Mesendoderm (in vitro differentiated cells): Measurements from ENCODE around the gene KRT15.

Experiments used
- DNase-seq: peaks from one replicate; pipeline ENCODE4 v3.0.0; 2013
- H2AK5ac ChIP-seq: 2 replicates; pipeline ENCODE4 v1.6.1; 2013; ENCODE audit warnings: low read length, inconsistent platforms
- H2BK120ac ChIP-seq: 2 replicates; pipeline ENCODE4 v1.6.1; 2013; ENCODE audit warnings: low read depth, mild to moderate bottlenecking, low read length, moderate library complexity, mixed read lengths
- H2BK15ac ChIP-seq: replicated peaks from 2 replicates; pipeline ENCODE4 v1.6.1; 2013; ENCODE audit warnings: low read depth, mild to moderate bottlenecking, moderate library complexity
- H2BK5ac ChIP-seq: 2 replicates; pipeline ENCODE4 v1.6.1; 2013; ENCODE audit warnings: low read length, inconsistent platforms
- H3K18ac ChIP-seq: 2 replicates; pipeline ENCODE4 v1.6.1; 2013; ENCODE audit warnings: mild to moderate bottlenecking, low read length, mixed read lengths
- H3K23ac ChIP-seq: one replicate; pipeline ENCODE4 v1.6.1; 2013; ENCODE audit warnings: low read length
- H3K27ac ChIP-seq: 2 replicates; pipeline ENCODE4 v1.5.1; 2013; ENCODE audit warnings: low read depth, mild to moderate bottlenecking, inconsistent platforms, low read length, moderate library complexity
- H3K27me3 ChIP-seq: 2 replicates; pipeline ENCODE4 v1.6.1; 2013; ENCODE audit warnings: low read length, control low read depth, mild to moderate bottlenecking, inconsistent platforms; ENCODE audit not compliant: insufficient read depth, poor library complexity
- H3K36me3 ChIP-seq: 2 replicates; pipeline ENCODE4 v1.6.1; 2013; ENCODE audit warnings: low read length, inconsistent platforms; ENCODE audit not compliant: control insufficient read depth, insufficient read depth
- H3K4ac ChIP-seq: one replicate; pipeline ENCODE4 v1.6.1; 2013; ENCODE audit warnings: low read depth, mild to moderate bottlenecking, low read length, moderate library complexity
- H3K4me1 ChIP-seq: 2 replicates; pipeline ENCODE4 v1.6.1; 2013; ENCODE audit warnings: low read depth, low read length, inconsistent platforms; ENCODE audit not compliant: control insufficient read depth
- H3K4me2 ChIP-seq: 2 replicates; pipeline ENCODE4 v1.6.1; 2013; ENCODE audit warnings: low read length
- H3K4me3 ChIP-seq: 2 replicates; pipeline ENCODE4 v1.5.1; 2013; ENCODE audit warnings: mild to moderate bottlenecking, low read length
- H3K56ac ChIP-seq: one replicate; pipeline ENCODE4 v1.6.1; 2013; ENCODE audit warnings: low read length
- H3K79me1 ChIP-seq: 2 replicates; pipeline ENCODE4 v1.6.1; 2013; ENCODE audit warnings: low read length, inconsistent platforms
- H3K79me2 ChIP-seq: 2 replicates; pipeline ENCODE4 v1.6.1; 2013; ENCODE audit warnings: mild to moderate bottlenecking, low read length; ENCODE audit not compliant: control insufficient read depth, insufficient read depth
- H3K9ac ChIP-seq: 2 replicates; pipeline ENCODE4 v1.6.1; 2013; ENCODE audit warnings: low read length, inconsistent platforms
- H4K5ac ChIP-seq: one replicate; pipeline ENCODE4 v1.6.1; 2013; ENCODE audit warnings: low read length
- H4K8ac ChIP-seq: one replicate; pipeline ENCODE4 v1.6.1; 2013; ENCODE audit warnings: low read depth, mild to moderate bottlenecking, control low read depth, low read length, moderate library complexity
- WGBS: extraction: QIAGEN DNeasy Blood & Tissue Kit; methylation state at CpG from one replicate; pipeline ENCODE4 v1.1.7; 2013; ENCODE audit warnings: low lambda C conversion rate, missing lambda C conversion rate; ENCODE audit not compliant: insufficient coverage; ENCODE audit errors: extremely low coverage; 5-methylcytosine and 5-hydroxymethylcytosine counted together

Gene KRT15

GRCh38 chr17:41516830-41517283 lies 1.8 kb downstream of the KRT15 start:
- Histone ChIP-seq H3K4ac (no peak overlapping the region), H2BK15ac (no peak overlapping the region), H3K4me1 (no peaks in the 10 kb centered on the region), H3K56ac (no peak overlapping the region), H3K79me2 (no peaks in the 10 kb centered on the region), H2BK120ac (no peak overlapping the region), H3K79me1 (no peaks in the 10 kb centered on the region), H3K36me3 (no peaks in the 10 kb centered on the region), H3K18ac (no peak overlapping the region), H3K23ac (no peak overlapping the region), H3K27me3 (no peaks in the 10 kb centered on the region), H2AK5ac (no peak overlapping the region), H2BK5ac (no peak overlapping the region), H3K27ac (no peak overlapping the region), H3K4me3 (no peak overlapping the region), H4K8ac (no peak overlapping the region), H3K9ac (no peak overlapping the region), H4K5ac (no peak overlapping the region), H3K4me2 (no peak overlapping the region)
- DNase-seq, result no peak
- no CpG with 5 or more reads among the region's 14 CpGs for WGBS

- Histone ChIP-seq H3K27me3 (no peaks in the 10 kb centered on the region), H3K79me1 (no peaks in the 10 kb centered on the region), H3K9ac (no peak overlapping the region), H2BK5ac (no peak overlapping the region), H3K79me2 (no peaks in the 10 kb centered on the region), H3K4me2 (no peak overlapping the region), H3K4me1 (no peaks in the 10 kb centered on the region), H2BK120ac (no peak overlapping the region), H3K36me3 (no peaks in the 10 kb centered on the region), H2AK5ac (no peak overlapping the region), H3K56ac (no peak overlapping the region), H3K23ac (no peak overlapping the region), H3K4ac (no peak overlapping the region), H4K5ac (no peak overlapping the region), H4K8ac (no peak overlapping the region), H2BK15ac (no peak overlapping the region), H3K18ac (no peak overlapping the region), H3K4me3 (no peak overlapping the region), H3K27ac (no peak overlapping the region)
- WGBS, result no CpG with 5 or more reads among the region's 14 CpGs
- DNase-seq, result no peak
These were observed 2.4 kb downstream of the KRT15 start for GRCh38 chr17:41516147-41516829.

GRCh38 chr17:41513168-41513547 lies 5.5 kb downstream of the KRT15 start:
- no peak overlapping the region for H2BK120ac ChIP-seq
- H3K56ac ChIP-seq, result no peak overlapping the region
- no peak overlapping the region for H3K4me2 ChIP-seq
- no peak overlapping the region for H2BK5ac ChIP-seq
- H3K9ac ChIP-seq, result no peak overlapping the region
- DNase-seq, result no peak
- H3K4me1 ChIP-seq, result peaks cover 6% of the 10 kb centered on the region
- no peaks in the 10 kb centered on the region for H3K27me3 ChIP-seq
- no peaks in the 10 kb centered on the region for H3K79me2 ChIP-seq
- no peak overlapping the region for H2AK5ac ChIP-seq
- H3K79me1 ChIP-seq, result no peaks in the 10 kb centered on the region
- H3K27ac ChIP-seq, result no peak overlapping the region
- no peak overlapping the region for H2BK15ac ChIP-seq
- H3K36me3 ChIP-seq, result no peaks in the 10 kb centered on the region
- no peak overlapping the region for H3K4me3 ChIP-seq
- H3K23ac ChIP-seq, result no peak overlapping the region
- no peak overlapping the region for H4K8ac ChIP-seq
- H3K18ac ChIP-seq, result no peak overlapping the region
- no CpG with 5 or more reads among the region's 5 CpGs for WGBS
- no peak overlapping the region for H4K5ac ChIP-seq
- no peak overlapping the region for H3K4ac ChIP-seq

GRCh38 chr17:41512546-41513167 lies 6.0 kb downstream of the KRT15 start:
- Histone ChIP-seq H3K4me1 (peaks cover 6% of the 10 kb centered on the region), H3K9ac (no peak overlapping the region), H3K79me1 (no peaks in the 10 kb centered on the region), H2BK15ac (no peak overlapping the region), H3K23ac (no peak overlapping the region), H3K4me2 (no peak overlapping the region), H2AK5ac (no peak overlapping the region), H3K18ac (no peak overlapping the region), H4K8ac (no peak overlapping the region), H3K27me3 (no peaks in the 10 kb centered on the region), H3K79me2 (no peaks in the 10 kb centered on the region), H2BK5ac (no peak overlapping the region), H3K4me3 (no peak overlapping the region), H2BK120ac (no peak overlapping the region), H3K56ac (peak overlapping the region; percentile 15), H3K36me3 (no peaks in the 10 kb centered on the region), H3K4ac (no peak overlapping the region), H4K5ac (no peak overlapping the region), H3K27ac (no peak overlapping the region)
- no CpG with 5 or more reads among the region's 7 CpGs for WGBS
- DNase-seq, result no peak

GRCh38 chr17:41511716-41512115 lies 7.0 kb downstream of the KRT15 start:
- peaks cover 6% of the 10 kb centered on the region for H3K4me1 ChIP-seq
- H3K27me3 ChIP-seq, result no peaks in the 10 kb centered on the region
- no peaks in the 10 kb centered on the region for H3K36me3 ChIP-seq
- no peak overlapping the region for H2AK5ac ChIP-seq
- no peak overlapping the region for H3K23ac ChIP-seq
- H2BK120ac ChIP-seq, result no peak overlapping the region
- no peak for DNase-seq
- H3K18ac ChIP-seq, result no peak overlapping the region
- no peak overlapping the region for H3K4me3 ChIP-seq
- no peaks in the 10 kb centered on the region for H3K79me1 ChIP-seq
- no peaks in the 10 kb centered on the region for H3K79me2 ChIP-seq
- WGBS, result no CpG with 5 or more reads among the region's 10 CpGs
- no peak overlapping the region for H3K4ac ChIP-seq
- H2BK5ac ChIP-seq, result no peak overlapping the region
- no peak overlapping the region for H3K27ac ChIP-seq
- H3K9ac ChIP-seq, result no peak overlapping the region
- H4K8ac ChIP-seq, result no peak overlapping the region
- H3K56ac ChIP-seq, result peak overlapping the region; percentile 56
- H2BK15ac ChIP-seq, result no peak overlapping the region
- no peak overlapping the region for H3K4me2 ChIP-seq
- no peak overlapping the region for H4K5ac ChIP-seq
